Measurements from ENCODE around the gene R3HDM4. TPM values are rescaled to one million over a fixed set of nuclear protein-coding genes. Genes with fewer than 3 reads are reported as not detected.

Gene R3HDM4
- total RNA-seq, 8 experiments from 2014 or later, result 25.7 to 35.6 (median 30.1) TPM

DNA sequence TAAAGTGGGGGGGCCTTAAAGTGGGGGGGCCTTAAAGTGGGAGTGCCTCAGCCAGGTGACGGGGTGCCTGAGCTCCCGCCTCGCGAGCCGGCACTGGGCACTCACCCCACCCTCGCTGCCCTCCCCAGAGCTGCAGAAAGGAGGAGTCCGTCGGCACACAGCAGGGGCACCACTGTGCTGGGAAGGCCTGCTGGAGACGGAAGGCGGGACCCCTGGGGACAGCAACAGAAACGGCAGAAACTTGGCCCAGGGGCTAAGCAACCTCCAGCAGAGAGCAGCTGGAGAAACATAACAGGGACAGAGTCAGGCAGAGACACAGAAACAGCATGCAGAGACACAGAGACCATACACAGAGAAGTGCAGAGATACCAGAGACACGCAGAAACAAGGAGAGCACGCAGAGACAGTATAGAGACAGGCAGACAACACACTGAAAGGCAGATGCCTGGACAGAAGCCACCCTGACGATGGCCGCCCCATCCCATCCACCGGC, 45.7 kb downstream of the R3HDM4 start:
- WGBS, 10 experiments, result 54 to 100% (median 90%) methylated on average over 1 to 7 of the region's 16 CpGs; no CpG with 5 or more reads in 6 of the 10 experiments

DNA sequence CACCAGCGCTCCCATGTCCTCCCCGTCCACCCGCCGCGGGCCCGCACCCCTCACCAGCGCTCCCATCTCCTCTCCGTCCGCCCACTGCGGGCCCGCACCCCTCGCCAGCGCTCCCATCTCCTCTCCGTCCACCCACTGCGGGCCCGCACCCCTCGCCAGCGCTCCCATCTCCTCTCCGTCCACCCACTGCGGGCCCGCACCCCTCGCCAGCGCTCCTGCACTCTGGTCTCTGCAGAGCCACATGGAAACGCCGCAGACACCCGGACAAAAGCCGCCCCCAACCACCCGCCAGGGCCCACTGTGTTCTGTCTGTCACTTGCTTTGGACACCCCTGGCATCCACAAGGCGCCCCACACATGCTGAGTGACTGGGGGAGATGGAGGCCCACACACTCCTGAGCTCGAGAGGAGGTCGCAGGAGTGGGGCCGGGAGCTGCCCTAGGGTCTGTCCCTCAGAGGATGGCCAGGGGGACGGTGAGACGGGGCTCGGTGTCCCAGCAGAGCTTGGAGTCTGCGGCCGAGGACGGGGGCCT, 46.2 kb downstream of the R3HDM4 start:
- Histone ChIP-seq H3K4me1 (replicated peaks in 1 of 2) (peaks cover under 1 to 9% of the 10 kb centered on the region in 2 donors), H3K27ac (no peak overlapping the region), H3K4me3 (no peak overlapping the region)
- in situ Hi-C loops (cut with MboI; ENCODE audit: low pct_unique_long_range_greater_than_20kb in 2 of 9, low sequenced_read_pairs in 9 of 9, unreplicated experiment in 9 of 9), result no loop called here
- ATAC-seq (replicated peaks in 6 of 8), result no peak
- 67% methylated on average over 1 of the region's 38 CpGs; no CpG with 5 or more reads in 9 of the 10 experiments for WGBS, 10 experiments

More for the DNA sequence above, 45.7 kb downstream of the R3HDM4 start:
- in situ Hi-C loops (cut with MboI; ENCODE audit: low pct_unique_long_range_greater_than_20kb in 2 of 9, low sequenced_read_pairs in 9 of 9, unreplicated experiment in 9 of 9), result no loop called here
- peaks cover 6 to 14% of the 10 kb centered on the region in 2 donors for H3K4me1 ChIP-seq (replicated peaks in 1 of 2)
- no peak overlapping the region for H3K4me3 ChIP-seq
- ATAC-seq (replicated peaks in 6 of 8), result peak in 1 of 8 experiments; percentile 3
- H3K27ac ChIP-seq, result no peak overlapping the region

DNA sequence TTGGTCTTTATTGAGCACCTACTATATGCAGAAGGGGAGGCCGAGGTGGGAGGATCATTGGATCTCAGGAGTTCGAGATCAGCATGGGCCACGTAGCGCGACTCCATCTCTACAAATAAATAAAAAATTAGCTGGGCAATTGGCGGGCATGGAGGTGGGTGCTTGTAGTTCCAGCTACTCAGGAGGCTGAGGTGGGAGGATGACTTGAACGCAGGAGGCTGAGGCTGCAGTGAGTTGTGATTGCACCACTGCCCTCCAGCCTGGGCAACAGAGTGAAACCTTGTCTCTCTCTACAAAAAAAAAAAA, 49.8 kb downstream of the R3HDM4 start:
- in situ Hi-C loops (cut with MboI; ENCODE audit: low pct_unique_long_range_greater_than_20kb in 2 of 9, low sequenced_read_pairs in 9 of 9, unreplicated experiment in 9 of 9), result no loop called here
- Histone ChIP-seq H3K4me1 (replicated peaks in 1 of 2) (peaks cover 0 to 8% of the 10 kb centered on the region in 2 donors), H3K4me3 (peak overlapping the region in 1 of 5 donors; percentile 26), H3K27ac (no peak overlapping the region)
- 60 to 97% (median 85%) methylated on average over 3 to 6 of the region's 7 CpGs; no CpG with 5 or more reads in 6 of the 10 experiments for WGBS, 10 experiments
- no peak for ATAC-seq (replicated peaks in 6 of 8)

DNA sequence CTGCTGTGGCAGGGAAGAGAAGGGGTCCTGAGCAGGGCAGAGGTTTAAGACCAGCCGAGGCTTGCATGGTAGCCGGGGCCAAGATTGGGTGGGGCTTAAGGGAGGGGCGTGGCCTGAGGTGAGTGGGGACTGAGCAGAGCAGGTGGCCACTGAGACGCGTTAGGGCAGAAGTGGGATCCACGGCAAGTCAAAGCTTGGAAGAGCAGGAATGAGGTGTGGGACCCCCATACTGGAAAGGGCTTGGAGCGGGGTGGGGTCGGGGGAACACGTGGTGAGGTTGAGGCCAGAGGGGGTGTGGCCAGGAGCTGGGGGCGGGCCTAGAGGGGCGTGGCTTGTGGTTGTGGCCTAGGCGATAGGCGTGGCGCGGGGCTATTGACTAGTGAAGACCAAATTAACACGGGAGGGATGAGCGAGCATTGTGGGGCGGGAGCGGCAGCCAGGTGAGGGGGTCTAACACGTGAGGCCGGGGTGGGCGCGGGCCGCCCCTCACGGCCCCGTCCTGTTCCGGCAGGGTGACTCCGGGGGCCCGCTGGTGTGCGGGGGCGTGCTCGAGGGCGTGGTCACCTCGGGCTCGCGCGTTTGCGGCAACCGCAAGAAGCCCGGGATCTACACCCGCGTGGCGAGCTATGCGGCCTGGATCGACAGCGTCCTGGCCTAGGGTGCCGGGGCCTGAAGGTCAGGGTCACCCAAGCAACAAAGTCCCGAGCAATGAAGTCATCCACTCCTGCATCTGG, 50.3 kb downstream of the R3HDM4 start:
- 55% methylated on average over 2 of the region's 48 CpGs; no CpG with 5 or more reads in 9 of the 10 experiments for WGBS, 10 experiments
- Histone ChIP-seq H3K4me1 (replicated peaks in 1 of 2) (peaks cover 0 to 8% of the 10 kb centered on the region in 2 donors), H3K27ac (no peak overlapping the region), H3K4me3 (peak overlapping the region in 3 of 5 donors; percentile 3 to 26 (median 11))
- peak in 5 of 8 experiments; percentile 43 to 67 (median 59) for ATAC-seq (replicated peaks in 6 of 8)
- in situ Hi-C loops (cut with MboI; ENCODE audit: low pct_unique_long_range_greater_than_20kb in 2 of 9, low sequenced_read_pairs in 9 of 9, unreplicated experiment in 9 of 9), result no loop called here

DNA sequence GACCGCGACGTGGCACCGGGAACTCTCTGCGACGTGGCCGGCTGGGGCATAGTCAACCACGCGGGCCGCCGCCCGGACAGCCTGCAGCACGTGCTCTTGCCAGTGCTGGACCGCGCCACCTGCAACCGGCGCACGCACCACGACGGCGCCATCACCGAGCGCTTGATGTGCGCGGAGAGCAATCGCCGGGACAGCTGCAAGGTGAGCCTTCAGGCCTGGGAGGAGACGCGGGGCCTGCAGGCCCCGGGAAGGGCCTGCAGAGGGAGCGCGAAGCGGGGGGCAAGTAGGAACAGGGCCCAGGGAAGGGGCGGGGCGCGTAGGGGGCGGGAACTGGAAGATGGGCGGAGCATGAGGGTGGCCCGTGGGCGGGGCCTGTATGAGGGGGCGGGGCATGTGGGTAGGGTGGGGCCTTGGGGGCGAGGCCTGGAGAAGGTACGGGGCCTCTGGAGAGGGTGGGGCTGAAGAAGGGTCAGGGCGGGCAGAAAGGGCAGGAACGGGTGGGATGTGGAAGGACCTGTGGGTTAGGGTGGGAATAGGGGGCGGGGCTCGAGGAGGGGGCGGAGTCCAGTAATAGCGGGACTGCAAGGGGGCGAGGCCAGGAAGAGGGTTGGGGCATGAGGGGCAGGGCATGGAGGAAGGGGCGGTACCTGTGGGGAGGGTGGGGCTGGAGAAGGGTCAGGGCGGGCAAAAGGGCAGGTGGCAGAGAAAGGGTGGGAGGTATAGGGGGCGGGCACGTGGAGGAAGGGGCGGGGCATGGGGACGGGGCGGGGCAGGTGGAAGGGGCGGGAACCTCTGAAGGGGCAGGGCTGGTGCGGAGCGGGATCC, 51.1 kb downstream of the R3HDM4 start:
- Histone ChIP-seq H3K27ac (peak overlapping the region in 1 of 2 donors; percentile 9), H3K4me1 (replicated peaks in 1 of 2) (peaks cover 0 to 5% of the 10 kb centered on the region in 2 donors), H3K4me3 (peak overlapping the region in 3 of 5 donors; percentile 14 to 26 (median 17))
- in situ Hi-C loops (cut with MboI; ENCODE audit: low pct_unique_long_range_greater_than_20kb in 2 of 9, low sequenced_read_pairs in 9 of 9, unreplicated experiment in 9 of 9), result no loop called here
- 14% methylated on average over 9 of the region's 60 CpGs; no CpG with 5 or more reads in 9 of the 10 experiments for WGBS, 10 experiments
- peak in 5 of 8 experiments; percentile 23 to 49 (median 42) for ATAC-seq (replicated peaks in 6 of 8)

DNA sequence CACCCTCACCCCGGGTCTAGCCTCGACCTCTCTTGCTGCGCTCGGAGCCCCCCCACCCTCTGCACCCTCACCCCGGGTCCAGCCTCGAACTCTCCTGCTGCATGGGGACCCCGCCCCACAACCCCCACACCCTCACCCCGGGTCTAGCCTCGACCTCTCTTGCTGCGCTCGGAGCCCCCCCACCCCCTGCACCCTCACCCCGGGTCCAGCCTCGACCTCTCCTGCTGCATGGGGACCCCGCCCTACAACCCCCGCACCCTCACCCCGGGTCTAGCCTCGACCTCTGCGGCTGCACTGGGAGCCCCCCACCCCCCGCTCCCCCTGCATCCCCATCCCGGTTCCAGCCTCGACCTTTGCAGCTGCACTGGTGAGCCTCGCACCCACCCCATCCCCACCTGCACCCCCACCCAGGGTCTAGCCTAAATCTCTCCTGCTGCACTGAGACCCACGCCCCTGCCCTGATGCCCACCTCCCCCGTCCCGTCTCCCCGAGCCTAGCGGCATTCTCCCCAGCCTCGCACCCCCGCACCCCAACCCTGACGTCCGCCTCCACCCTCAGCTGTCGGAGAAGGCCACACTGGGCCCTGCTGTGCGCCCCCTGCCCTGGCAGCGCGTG, 51.8 kb downstream of the R3HDM4 start:
- Histone ChIP-seq H3K4me1 (replicated peaks in 1 of 2) (peaks cover 0 to 5% of the 10 kb centered on the region in 2 donors), H3K4me3 (peak overlapping the region in 3 of 5 donors; percentile 3 to 17 (median 14)), H3K27ac (peak overlapping the region in 1 of 2 donors; percentile 9)
- peak in 1 of 8 experiments; percentile 0 for ATAC-seq (replicated peaks in 6 of 8)
- in situ Hi-C loops (cut with MboI; ENCODE audit: low pct_unique_long_range_greater_than_20kb in 2 of 9, low sequenced_read_pairs in 9 of 9, unreplicated experiment in 9 of 9), result no loop called here
- 42% methylated on average over 3 of the region's 35 CpGs; no CpG with 5 or more reads in 9 of the 10 experiments for WGBS, 10 experiments

DNA sequence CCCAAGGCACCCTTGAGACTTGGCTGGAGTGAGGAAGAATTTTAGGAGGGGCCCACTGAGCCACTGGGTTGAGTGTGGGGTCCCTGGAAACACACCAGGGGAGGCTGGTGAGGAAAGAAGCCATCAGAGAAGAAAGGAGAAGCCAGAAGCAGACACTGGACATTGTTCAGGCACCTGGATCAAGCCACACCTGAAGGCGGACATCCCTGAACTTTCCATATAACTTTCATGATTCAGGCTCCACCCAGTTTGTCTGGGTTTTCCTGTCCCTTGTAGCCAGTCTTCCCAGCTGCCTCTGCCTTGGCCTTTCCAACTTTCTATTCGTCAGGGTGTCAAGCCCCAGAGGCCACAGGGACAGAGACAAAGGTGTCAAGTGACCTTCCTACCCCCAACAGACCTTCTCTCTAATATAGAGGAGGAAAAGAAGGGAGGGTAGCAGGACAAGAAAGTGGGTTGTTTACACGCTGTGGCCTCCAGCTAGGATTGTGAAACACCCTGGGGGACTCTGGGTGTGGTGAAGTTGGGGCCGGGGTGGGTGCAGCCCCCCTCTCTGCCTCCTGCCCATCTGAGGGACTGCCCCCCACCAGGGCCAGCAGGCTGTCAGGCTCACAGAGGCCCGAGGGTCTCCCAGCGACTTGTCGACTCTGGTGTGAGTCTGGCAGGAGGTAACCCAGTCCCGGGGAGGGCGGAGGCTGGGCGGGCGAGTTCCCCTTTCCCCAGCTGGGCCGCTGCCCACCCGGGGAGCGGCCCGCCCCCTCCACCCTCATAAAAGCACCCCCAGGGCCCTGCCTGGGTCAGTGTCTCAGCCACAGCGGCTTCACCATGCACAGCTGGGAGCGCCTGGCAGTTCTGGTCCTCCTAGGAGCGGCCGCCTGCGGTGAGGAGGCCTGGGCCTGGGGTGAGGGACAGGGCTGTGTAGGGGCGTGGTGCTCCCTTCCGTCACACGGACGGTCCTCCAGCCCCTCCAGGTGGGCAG, 53.9 kb downstream of the R3HDM4 start, which contains the start of gene CFD:
Gene CFD (plus strand): TSS at position 797 of the 976 bp plus-strand sequence. CDS start 26 bp downstream, at position 823.
- Histone ChIP-seq H3K27ac (no peak within 1 kb of the TSS), H3K4me1 (replicated peaks in 1 of 2) (peaks cover 0 to 5% of the 10 kb centered on the region in 2 donors), H3K4me3 (peak within 1 kb of the TSS; percentile 23 to 33 (median 29))
- 20 to 83% (median 69%) methylated on average over 1 to 2 of the region's 24 CpGs; no CpG with 5 or more reads in 4 of the 10 experiments for WGBS, 10 experiments
- in situ Hi-C loops (cut with MboI; ENCODE audit: low pct_unique_long_range_greater_than_20kb in 2 of 9, low sequenced_read_pairs in 9 of 9, unreplicated experiment in 9 of 9), result no loop called here
- peak in 3 of 8 experiments; percentile 36 to 67 (median 61) for ATAC-seq (replicated peaks in 6 of 8)

DNA sequence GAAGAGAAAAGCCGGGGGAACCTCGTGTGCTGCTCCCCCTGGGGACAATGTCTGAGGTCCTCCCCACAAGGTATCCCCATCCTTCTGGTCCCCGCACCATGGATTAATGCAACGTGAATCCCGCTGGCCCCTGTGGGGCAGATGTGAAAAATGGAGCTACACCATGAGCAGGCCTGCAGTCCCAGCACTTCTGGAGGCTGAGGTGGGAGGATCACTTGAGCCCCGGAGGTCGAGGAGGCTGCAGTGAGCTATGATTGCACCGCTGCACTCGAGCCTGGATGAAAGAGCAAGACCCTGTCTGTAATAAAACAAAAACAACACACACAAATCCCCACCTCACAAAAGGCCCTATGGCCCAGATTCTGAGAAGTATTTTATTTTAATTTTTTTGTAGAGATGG, 54.7 kb downstream of the R3HDM4 start:
- ATAC-seq (replicated peaks in 6 of 8), result no peak
- Histone ChIP-seq H3K27ac (no peak overlapping the region), H3K4me1 (replicated peaks in 1 of 2) (peaks cover 0 to 5% of the 10 kb centered on the region in 2 donors), H3K4me3 (no peak overlapping the region)
- 40 to 100% (median 60%) methylated on average over 1 to 2 of the region's 9 CpGs; no CpG with 5 or more reads in 7 of the 10 experiments for WGBS, 10 experiments
- in situ Hi-C loops (cut with MboI; ENCODE audit: low pct_unique_long_range_greater_than_20kb in 2 of 9, low sequenced_read_pairs in 9 of 9, unreplicated experiment in 9 of 9), result no loop called here

DNA sequence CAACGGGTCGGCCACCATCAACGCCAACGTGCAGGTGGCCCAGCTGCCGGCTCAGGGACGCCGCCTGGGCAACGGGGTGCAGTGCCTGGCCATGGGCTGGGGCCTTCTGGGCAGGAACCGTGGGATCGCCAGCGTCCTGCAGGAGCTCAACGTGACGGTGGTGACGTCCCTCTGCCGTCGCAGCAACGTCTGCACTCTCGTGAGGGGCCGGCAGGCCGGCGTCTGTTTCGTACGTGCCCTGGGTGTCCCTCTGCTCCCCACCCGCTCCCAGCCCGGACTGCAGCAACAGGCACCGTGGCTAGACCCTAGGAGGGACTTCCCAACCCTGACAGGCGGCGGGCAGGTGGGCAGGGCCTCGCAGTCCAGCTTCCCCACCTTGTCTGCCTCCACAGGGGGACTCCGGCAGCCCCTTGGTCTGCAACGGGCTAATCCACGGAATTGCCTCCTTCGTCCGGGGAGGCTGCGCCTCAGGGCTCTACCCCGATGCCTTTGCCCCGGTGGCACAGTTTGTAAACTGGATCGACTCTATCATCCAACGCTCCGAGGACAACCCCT, 57.4 kb downstream of the R3HDM4 start:
- ATAC-seq (replicated peaks in 6 of 8), result no peak

DNA sequence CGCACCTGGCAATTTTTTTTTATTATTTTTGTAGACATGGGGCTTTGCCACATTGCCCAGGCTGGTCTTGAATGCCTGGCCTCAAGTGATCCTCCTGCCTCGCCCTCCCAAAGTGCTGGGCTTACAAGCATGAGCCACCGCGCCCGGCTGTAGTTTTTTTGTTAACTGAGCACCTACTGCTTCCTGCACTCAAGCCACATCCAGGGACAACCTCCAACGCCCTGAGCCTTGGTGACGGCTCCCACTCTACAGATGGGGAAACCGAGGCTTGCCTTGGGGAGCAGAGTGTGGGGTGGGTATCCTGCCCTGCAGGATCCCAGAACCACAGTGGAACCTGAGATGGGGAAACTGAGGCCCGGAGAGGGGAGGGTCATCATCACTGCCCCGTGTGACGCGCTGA, 57.9 kb downstream of the R3HDM4 start:
- WGBS, 10 experiments, result 56 to 100% (median 83%) methylated on average over 2 to 5 of the region's 12 CpGs; no CpG with 5 or more reads in 6 of the 10 experiments
- ATAC-seq (replicated peaks in 6 of 8), result no peak
- in situ Hi-C loops (cut with MboI; ENCODE audit: low pct_unique_long_range_greater_than_20kb in 2 of 9, low sequenced_read_pairs in 9 of 9, unreplicated experiment in 9 of 9), result no loop called here

More for the DNA sequence above, 57.4 kb downstream of the R3HDM4 start:
- in situ Hi-C loops (cut with MboI; ENCODE audit: low pct_unique_long_range_greater_than_20kb in 2 of 9, low sequenced_read_pairs in 9 of 9, unreplicated experiment in 9 of 9), result no loop called here
- Histone ChIP-seq H3K4me1 (replicated peaks in 1 of 2) (peaks cover 0 to 2% of the 10 kb centered on the region in 2 donors), H3K27ac (no peak overlapping the region), H3K4me3 (no peak overlapping the region)
- 29 to 100% (median 86%) methylated on average over 2 to 9 of the region's 40 CpGs; no CpG with 5 or more reads in 5 of the 10 experiments for WGBS, 10 experiments

DNA sequence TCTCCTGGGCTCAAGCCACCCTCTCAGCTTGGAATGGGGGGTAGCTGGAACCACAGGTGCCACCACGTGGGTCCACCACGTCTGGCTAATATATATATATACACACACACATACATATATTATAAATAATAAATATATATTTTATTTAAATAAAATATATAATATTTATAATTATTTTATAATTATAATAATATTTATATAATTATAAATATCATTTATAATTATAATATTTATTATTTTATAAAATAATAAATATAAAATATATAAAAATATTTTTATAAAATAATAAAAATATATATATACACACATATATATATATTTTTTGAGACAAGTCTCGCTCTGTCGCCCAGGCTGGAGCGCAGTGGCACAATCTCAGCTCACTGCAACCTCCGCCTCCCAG, 58.5 kb downstream of the R3HDM4 start:
- Histone ChIP-seq H3K4me1 (replicated peaks in 1 of 2) (peaks cover 0 to 4% of the 10 kb centered on the region in 2 donors), H3K4me3 (no peak overlapping the region), H3K27ac (no peak overlapping the region)
- in situ Hi-C loops (cut with MboI; ENCODE audit: low pct_unique_long_range_greater_than_20kb in 2 of 9, low sequenced_read_pairs in 9 of 9, unreplicated experiment in 9 of 9), result no loop called here
- 0 to 100% (median 57%) methylated on average over 1 to 6 of the region's 6 CpGs; no CpG with 5 or more reads in 1 of the 10 experiments for WGBS, 10 experiments
- no peak for ATAC-seq (replicated peaks in 6 of 8)

More for the DNA sequence above, 57.9 kb downstream of the R3HDM4 start:
- H3K27ac ChIP-seq, result no peak overlapping the region
- peaks cover 0 to 4% of the 10 kb centered on the region in 2 donors for H3K4me1 ChIP-seq (replicated peaks in 1 of 2)
- H3K4me3 ChIP-seq, result no peak overlapping the region
